BLaER1 treated with 17β-estradiol and CSF1 and Interleukin-3, amounts not matched to agents 10 nM and 100 nM (cell line): ENCODE data around the gene CMTM7.

Source experiments
- H3K27ac ChIP-seq, 11 experiments: shearing (Covaris generic); formaldehyde crosslinking; 2 replicates each; pipeline ENCODE4 v1.8.1; 2022
- H3K27me3 ChIP-seq, 11 experiments: shearing (Covaris generic); formaldehyde crosslinking; 2 replicates each; pipeline ENCODE4 v1.8.1; 2022
- H3K36me3 ChIP-seq, 11 experiments: shearing (Covaris generic); formaldehyde crosslinking; 2 replicates each; pipeline ENCODE4 v1.8.1; 2022
- H3K4me1 ChIP-seq, 10 experiments: shearing (Covaris generic); formaldehyde crosslinking; 2 replicates each; pipeline ENCODE4 v1.8.1; 2022
- H3K4me2 ChIP-seq, 11 experiments: shearing (Covaris generic); formaldehyde crosslinking; 2 replicates each; pipeline ENCODE4 v1.8.1; 2022
- H3K4me3 ChIP-seq, 10 experiments: shearing (Covaris generic); formaldehyde crosslinking; 2 replicates each; pipeline ENCODE4 v1.8.1; 2022
- H3K9ac ChIP-seq, 11 experiments: shearing (Covaris generic); formaldehyde crosslinking; 2 replicates each; pipeline ENCODE4 v1.8.1; 2022
- H3K9me3 ChIP-seq, 11 experiments: shearing (Covaris generic); formaldehyde crosslinking; replicated peaks in 1 of 11; 2 replicates each; pipeline ENCODE4 v1.8.1; 2022
- H4K20me1 ChIP-seq, 11 experiments: shearing (Covaris generic); formaldehyde crosslinking; 2 replicates each; pipeline ENCODE4 v1.8.1; 2022
- Cebpa-rat ChIP-seq, 11 experiments: shearing (Covaris generic); IDR thresholded peaks; 2 replicates each; pipeline ENCODE4 v1.8.1; 2022

The CMTM7 gene

GRCh38 chr3:32391643-32392535, at the start of gene CMTM7:
TSS of gene CMTM7 (plus strand) at chr3:32391853. CDS start at chr3:32391907, 54 bp downstream.
- H3K36me3 ChIP-seq, result peaks cover 0 to 9% (median 0%) of the 10 kb centered on the region in 11 experiments; a peak in 3 of 22 replicates
- H3K4me3 ChIP-seq, result peak within 1 kb of the TSS; percentile 82 to 94 (median 90)
- peaks cover 8 to 45% (median 29%) of the 10 kb centered on the region in 11 experiments; a peak in 19 of 22 replicates for H4K20me1 ChIP-seq
- peak within 1 kb of the TSS; percentile 83 to 95 (median 91) for H3K27ac ChIP-seq
- H3K9me3 ChIP-seq, result no peaks in the 10 kb centered on the region
- peak within 1 kb of the TSS; percentile 87 to 98 (median 91) for H3K4me2 ChIP-seq
- H3K9ac ChIP-seq, result peak within 1 kb of the TSS; percentile 89 to 96 (median 93)
- H3K4me1 ChIP-seq, result peaks cover 46 to 89% (median 69%) of the 10 kb centered on the region in 10 experiments
- no peak for TF ChIP-seq Cebpa-rat (IDR thresholded peaks at IDR 0.05)
- H3K27me3 ChIP-seq, result no peaks in the 10 kb centered on the region

GRCh38 chr3:32347343-32348125, 44.1 kb upstream of the CMTM7 start:
- H4K20me1 ChIP-seq, result no peaks in the 10 kb centered on the region
- peaks cover 15 to 35% (median 21%) of the 10 kb centered on the region in 10 experiments for H3K4me1 ChIP-seq
- H3K27ac ChIP-seq, result peak overlapping the region in 10 of 11 experiments; percentile 7 to 47 (median 39); a peak in 15 of 22 replicates
- H3K9me3 ChIP-seq, result peaks cover 0 to 13% (median 0%) of the 10 kb centered on the region in 11 experiments; a peak in 3 of 22 replicates
- no peak for TF ChIP-seq Cebpa-rat (IDR thresholded peaks at IDR 0.05)
- peak overlapping the region in 2 of 10 experiments; percentile 3 to 22; a peak in 2 of 20 replicates for H3K4me3 ChIP-seq
- no peaks in the 10 kb centered on the region for H3K36me3 ChIP-seq
- H3K27me3 ChIP-seq, result no peaks in the 10 kb centered on the region; a peak in 1 of 22 replicates
- peak overlapping the region in 8 of 11 experiments; percentile 1 to 51 (median 28); a peak in 13 of 22 replicates for H3K9ac ChIP-seq
- H3K4me2 ChIP-seq, result peak overlapping the region; percentile 55 to 81 (median 76)

GRCh38 chr3:32349184-32349583, 42.5 kb upstream of the CMTM7 start:
- Histone ChIP-seq H3K9ac (no peak overlapping the region), H3K4me2 (no peak overlapping the region), H3K4me3 (no peak overlapping the region), H4K20me1 (no peaks in the 10 kb centered on the region), H3K9me3 (peaks cover 0 to 13% (median 0%) of the 10 kb centered on the region in 11 experiments; a peak in 3 of 22 replicates), H3K27ac (no peak overlapping the region), H3K4me1 (peaks cover 14 to 27% (median 21%) of the 10 kb centered on the region in 10 experiments), H3K27me3 (no peaks in the 10 kb centered on the region; a peak in 1 of 22 replicates), H3K36me3 (no peaks in the 10 kb centered on the region)
- TF ChIP-seq Cebpa-rat (IDR thresholded peaks at IDR 0.05), result no peak

GRCh38 chr3:32352563-32352962, 39.1 kb upstream of the CMTM7 start:
- Histone ChIP-seq H3K9ac (no peak overlapping the region), H3K27ac (no peak overlapping the region), H3K4me1 (peaks cover 4 to 17% (median 11%) of the 10 kb centered on the region in 10 experiments), H4K20me1 (no peaks in the 10 kb centered on the region), H3K4me3 (no peak overlapping the region), H3K9me3 (no peaks in the 10 kb centered on the region), H3K36me3 (peaks cover 0 to 8% (median 4%) of the 10 kb centered on the region in 11 experiments; a peak in 5 of 22 replicates), H3K4me2 (peak overlapping the region in 3 of 11 experiments; percentile 3 to 52 (median 25); a peak in 5 of 22 replicates), H3K27me3 (no peaks in the 10 kb centered on the region)
- peak in 2 of 11 experiments; percentile 39 to 45; a peak in 1 of 22 replicates for TF ChIP-seq Cebpa-rat (IDR thresholded peaks at IDR 0.05)

- H4K20me1 ChIP-seq, result no peaks in the 10 kb centered on the region
- no peak overlapping the region for H3K9ac ChIP-seq
- peaks cover 0 to 14% (median 7%) of the 10 kb centered on the region in 11 experiments; a peak in 5 of 22 replicates for H3K36me3 ChIP-seq
- H3K4me3 ChIP-seq, result no peak overlapping the region
- no peaks in the 10 kb centered on the region for H3K9me3 ChIP-seq
- H3K27ac ChIP-seq, result no peak overlapping the region
- no peak for TF ChIP-seq Cebpa-rat (IDR thresholded peaks at IDR 0.05)
- no peak overlapping the region for H3K4me2 ChIP-seq
- peaks cover 0 to 14% (median 7%) of the 10 kb centered on the region in 10 experiments; a peak in 13 of 20 replicates for H3K4me1 ChIP-seq
- no peaks in the 10 kb centered on the region for H3K27me3 ChIP-seq
Observed at GRCh38 chr3:32353351-32353750, 38.3 kb upstream of the CMTM7 start.

- Histone ChIP-seq H3K36me3 (peaks cover 0 to 14% (median 7%) of the 10 kb centered on the region in 11 experiments; a peak in 5 of 22 replicates), H4K20me1 (no peaks in the 10 kb centered on the region)
Observed at GRCh38 chr3:32354362-32354778, 37.3 kb upstream of the CMTM7 start.

GRCh38 chr3:32355751-32356291, 35.8 kb upstream of the CMTM7 start:
- Histone ChIP-seq H3K27me3 (no peaks in the 10 kb centered on the region), H3K9ac (no peak overlapping the region), H3K4me3 (no peak overlapping the region), H3K4me1 (peaks cover 0 to 18% (median 8%) of the 10 kb centered on the region in 10 experiments; a peak in 12 of 20 replicates), H3K9me3 (no peaks in the 10 kb centered on the region), H4K20me1 (no peaks in the 10 kb centered on the region), H3K36me3 (peaks cover 0 to 14% (median 7%) of the 10 kb centered on the region in 11 experiments; a peak in 6 of 22 replicates), H3K27ac (no peak overlapping the region), H3K4me2 (no peak overlapping the region)
- TF ChIP-seq Cebpa-rat (IDR thresholded peaks at IDR 0.05), result no peak

More at GRCh38 chr3:32354362-32354778, 37.3 kb upstream of the CMTM7 start:
- no peak overlapping the region for H3K9ac ChIP-seq
- peaks cover 0 to 18% (median 8%) of the 10 kb centered on the region in 10 experiments; a peak in 12 of 20 replicates for H3K4me1 ChIP-seq
- H3K27me3 ChIP-seq, result no peaks in the 10 kb centered on the region
- no peak overlapping the region for H3K4me2 ChIP-seq
- H3K9me3 ChIP-seq, result no peaks in the 10 kb centered on the region
- no peak overlapping the region for H3K27ac ChIP-seq
- no peak overlapping the region for H3K4me3 ChIP-seq
- TF ChIP-seq Cebpa-rat (IDR thresholded peaks at IDR 0.05), result no peak

GRCh38 chr3:32359766-32360492, 31.7 kb upstream of the CMTM7 start:
- no peak for TF ChIP-seq Cebpa-rat (IDR thresholded peaks at IDR 0.05)
- no peaks in the 10 kb centered on the region for H3K9me3 ChIP-seq
- H3K4me1 ChIP-seq, result peaks cover 0 to 34% (median 17%) of the 10 kb centered on the region in 10 experiments; a peak in 17 of 20 replicates

More at GRCh38 chr3:32359766-32360492, 31.7 kb upstream of the CMTM7 start:
- peaks cover 0 to 23% (median 8%) of the 10 kb centered on the region in 11 experiments; a peak in 8 of 22 replicates for H3K36me3 ChIP-seq
- no peak overlapping the region for H3K4me3 ChIP-seq
- no peak overlapping the region for H3K27ac ChIP-seq
- no peaks in the 10 kb centered on the region for H4K20me1 ChIP-seq
- no peak overlapping the region for H3K4me2 ChIP-seq
- no peak overlapping the region for H3K9ac ChIP-seq
- no peaks in the 10 kb centered on the region for H3K27me3 ChIP-seq
